GM18951 (cell line): ENCODE measurements around the gene XPA.
"Not testable (repeated sequence)": the region's sequence is repeated elsewhere in the genome, so short reads cannot be mapped to it uniquely, and the experiment has no call there.

Source experiments
- POLR2A ChIP-seq: IDR thresholded peaks from 4 replicates; pipeline ENCODE4 v1.6.1; 2011; ENCODE audit warnings: mild to moderate bottlenecking; ENCODE audit not compliant: insufficient read length, insufficient read depth; ENCODE audit errors: extremely low read depth
- in situ Hi-C: fragments of 300-500 bp; cut with MboI; formaldehyde crosslinking; loops from one replicate; pipeline ENCODE4 v1.12.0; 2022; ENCODE audit warnings: low sequenced_read_pairs, mixed read lengths, inconsistent platforms; ENCODE audit not compliant: unreplicated experiment

XPA gene

DNA sequence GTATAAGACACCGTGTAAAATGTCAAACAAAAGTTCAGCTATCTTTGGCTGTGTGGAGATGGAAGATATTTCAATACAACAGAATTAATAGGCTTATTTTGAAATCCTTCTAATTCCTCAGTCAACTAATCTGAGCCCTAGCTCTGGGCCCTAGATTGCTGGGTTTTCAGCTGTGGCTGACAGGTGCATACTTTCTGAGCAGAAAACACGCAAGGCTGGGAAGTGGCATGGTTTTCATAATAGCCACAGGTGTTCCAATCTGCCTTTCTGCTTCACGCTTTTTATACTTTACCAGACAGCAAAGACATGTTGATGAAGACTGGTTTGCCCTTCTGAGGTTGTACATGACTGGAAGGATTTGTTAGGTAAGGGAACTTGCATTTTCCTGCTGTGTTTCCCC, 20.7 kb upstream of the XPA start:
- in situ Hi-C loops: no loop called here

DNA sequence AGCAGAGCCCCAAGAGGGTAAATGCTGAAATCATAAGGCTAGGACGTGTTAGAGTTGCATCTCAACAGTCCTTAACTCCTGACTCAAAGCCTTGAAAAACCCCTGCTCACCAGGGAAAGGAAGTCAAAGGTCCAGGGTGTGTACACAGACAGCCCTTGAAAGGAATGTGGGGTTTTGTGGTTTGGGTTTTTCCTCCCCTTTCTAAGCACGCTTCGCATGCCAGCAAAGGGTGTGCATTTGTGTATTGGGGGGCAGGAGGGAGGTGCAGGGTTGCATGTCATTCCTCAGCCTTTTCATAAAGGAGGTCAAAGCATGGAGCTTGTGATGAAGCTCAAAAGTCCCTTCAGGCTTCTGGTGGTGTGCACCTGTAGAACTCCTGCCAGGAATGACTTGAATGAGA, 17.3 kb upstream of the XPA start:
- in situ Hi-C loops: no loop called here
- TF ChIP-seq POLR2A: no peak

More for the DNA sequence above, 20.7 kb upstream of the XPA start:
- no peak for TF ChIP-seq POLR2A

DNA sequence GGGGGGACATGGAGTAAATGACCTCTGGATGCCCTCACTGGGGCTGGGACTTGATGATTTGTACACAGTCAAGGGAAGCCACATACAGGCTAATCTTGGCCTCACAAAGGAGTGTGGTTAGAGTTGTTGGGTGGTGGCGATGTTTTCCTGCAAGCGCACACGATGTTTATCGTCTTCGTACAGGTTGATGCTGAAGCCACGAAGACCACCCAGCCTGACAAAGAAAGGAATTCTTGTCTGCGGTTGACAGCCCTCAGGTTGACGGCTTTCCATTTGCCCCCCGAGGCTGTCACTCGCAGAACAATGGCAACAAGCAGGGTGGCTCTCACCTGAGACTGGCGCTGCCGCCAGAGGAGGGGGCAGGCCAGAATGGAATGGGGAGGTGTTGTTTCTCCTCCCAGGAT, 14.1 kb upstream of the XPA start:
- in situ Hi-C loops: no loop called here
- TF ChIP-seq POLR2A: no peak

DNA sequence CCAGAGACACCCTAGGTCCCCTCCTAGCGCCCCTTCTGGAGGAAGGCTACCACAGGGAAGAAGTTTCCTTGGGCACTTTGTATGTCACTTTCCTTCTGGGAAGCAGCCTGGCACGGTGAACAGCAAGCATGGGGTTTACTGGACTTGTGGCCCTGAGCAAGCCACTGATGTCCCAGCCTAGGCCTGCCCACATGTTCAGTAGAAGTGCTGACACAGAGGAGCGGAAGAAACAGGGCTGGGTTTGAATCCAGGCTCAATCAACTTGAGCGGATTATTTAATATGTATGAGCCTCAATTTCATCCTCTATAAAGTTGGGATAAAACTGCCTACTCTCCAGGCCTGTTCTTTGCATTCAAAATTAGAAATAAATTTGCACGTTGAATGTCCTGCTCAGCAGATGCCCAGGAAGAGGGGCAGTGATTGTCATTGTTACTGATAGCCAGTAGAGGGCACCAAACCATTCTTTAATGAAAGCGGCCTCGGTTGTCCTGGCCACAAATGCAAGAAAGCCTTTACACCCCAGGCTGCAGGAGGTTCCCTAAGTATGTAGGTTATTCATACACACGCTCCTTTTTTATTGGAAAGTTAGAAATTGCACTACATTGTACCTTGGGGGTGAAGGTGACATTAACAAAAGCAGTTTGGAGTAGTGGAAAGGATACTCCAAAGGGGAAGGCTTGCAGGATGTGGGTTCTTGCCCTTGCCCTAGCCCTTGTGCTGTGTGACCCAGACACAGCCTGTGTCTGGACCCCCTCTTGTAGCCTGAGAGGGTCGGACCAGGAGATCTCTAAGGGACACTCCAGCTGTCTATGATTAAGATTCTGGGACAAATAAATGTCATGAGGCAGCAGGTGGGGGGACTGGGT, 13.4 kb upstream of the XPA start:
- in situ Hi-C loops: no loop called here
- TF ChIP-seq POLR2A: no peak

DNA sequence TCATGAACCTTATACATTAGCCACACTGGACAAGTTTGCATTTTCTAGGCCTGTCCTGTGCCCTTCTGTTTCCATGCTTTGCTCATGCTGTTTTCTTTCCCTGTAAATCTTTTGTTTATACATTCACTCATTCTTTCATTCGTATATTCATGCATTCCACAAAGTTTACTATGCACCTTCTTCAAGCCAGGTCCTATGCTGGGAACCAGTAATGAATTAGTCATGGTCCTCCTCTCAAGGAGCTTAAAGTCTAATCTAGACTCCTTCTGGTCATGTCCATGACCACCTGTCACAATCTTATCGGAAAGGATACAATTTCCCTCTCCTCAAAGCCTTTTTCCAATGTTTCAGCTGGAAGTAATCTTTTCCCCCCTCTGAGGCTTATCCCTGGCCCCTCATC, 9.1 kb upstream of the XPA start:
- no peak for TF ChIP-seq POLR2A
- in situ Hi-C loops: loop anchor here (10.0 kb wide), 1 partner anchor 189 kb away; no protein-coding TSS in a partner anchor

DNA sequence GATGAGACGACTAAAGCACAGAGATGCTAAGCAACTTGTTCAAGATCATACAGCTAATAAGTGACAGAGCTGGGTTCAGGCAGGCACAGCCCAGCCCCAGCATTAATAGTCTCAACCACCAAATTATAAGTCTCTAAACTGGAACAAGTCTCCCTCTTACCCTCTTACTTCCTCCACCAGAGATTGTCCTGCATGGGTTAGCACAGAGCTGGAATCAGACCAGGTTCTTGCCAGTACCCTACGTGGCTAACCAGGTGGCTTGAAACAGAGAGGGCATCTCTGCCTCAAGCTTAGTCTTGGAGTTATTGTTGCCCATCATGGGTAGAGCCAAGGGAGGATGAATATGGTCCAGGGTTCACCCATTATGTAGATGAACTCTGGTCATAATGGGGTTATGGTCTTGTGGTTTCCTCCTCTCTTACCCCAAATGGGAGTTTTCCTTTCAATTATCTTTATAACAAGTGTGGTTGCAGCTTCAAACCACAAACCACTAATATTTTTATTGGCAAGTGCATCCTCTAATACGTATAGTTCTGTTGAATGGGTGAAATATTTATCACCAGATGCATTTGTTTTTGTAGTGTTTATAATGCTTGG, 8.3 kb upstream of the XPA start:
- in situ Hi-C loops: loop anchor here (10.0 kb wide), 1 partner anchor 189 kb away; no protein-coding TSS in a partner anchor

DNA sequence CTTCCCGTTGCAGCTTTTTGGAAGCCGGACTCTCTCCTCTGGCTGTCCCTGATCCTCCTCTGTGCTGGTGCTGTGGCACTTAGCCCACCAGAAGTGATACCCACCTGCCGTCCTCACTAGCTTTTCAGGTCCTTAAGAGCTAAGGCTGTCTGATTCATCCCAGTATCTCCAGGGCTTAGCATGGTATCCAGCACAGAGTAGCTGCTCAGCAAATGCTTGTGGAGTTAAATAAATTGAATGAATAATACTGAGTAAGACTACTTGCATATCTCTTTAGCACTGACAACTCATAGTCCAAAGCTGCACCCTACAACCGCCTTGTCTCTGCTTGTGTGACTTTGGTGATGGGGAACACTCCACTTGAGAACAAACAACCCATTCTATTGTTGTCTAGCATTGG, 7.7 kb upstream of the XPA start:
- no peak for TF ChIP-seq POLR2A
- in situ Hi-C loops: loop anchor here (10.0 kb wide), 1 partner anchor 190 kb away; no protein-coding TSS in a partner anchor

More for the DNA sequence above, 8.3 kb upstream of the XPA start:
- TF ChIP-seq POLR2A: no peak

DNA sequence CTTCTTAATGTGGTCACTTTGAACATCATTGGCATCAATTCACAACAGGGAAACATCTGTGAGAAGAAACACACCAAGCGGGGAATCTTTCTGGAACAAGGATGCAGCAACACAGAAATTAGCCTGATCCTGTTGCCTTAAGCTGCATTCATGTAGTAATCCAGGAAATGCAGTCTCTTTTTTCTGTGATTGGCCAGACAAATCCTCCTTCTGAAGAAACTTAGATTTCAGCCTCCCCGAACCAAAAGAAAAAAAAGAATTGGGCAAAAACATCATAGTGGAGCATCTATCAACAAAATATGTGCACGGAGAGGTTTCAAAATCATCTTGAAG, 7.2 kb upstream of the XPA start:
- in situ Hi-C loops: loop anchor here (10.0 kb wide), 1 partner anchor 190 kb away; no protein-coding TSS in a partner anchor

DNA sequence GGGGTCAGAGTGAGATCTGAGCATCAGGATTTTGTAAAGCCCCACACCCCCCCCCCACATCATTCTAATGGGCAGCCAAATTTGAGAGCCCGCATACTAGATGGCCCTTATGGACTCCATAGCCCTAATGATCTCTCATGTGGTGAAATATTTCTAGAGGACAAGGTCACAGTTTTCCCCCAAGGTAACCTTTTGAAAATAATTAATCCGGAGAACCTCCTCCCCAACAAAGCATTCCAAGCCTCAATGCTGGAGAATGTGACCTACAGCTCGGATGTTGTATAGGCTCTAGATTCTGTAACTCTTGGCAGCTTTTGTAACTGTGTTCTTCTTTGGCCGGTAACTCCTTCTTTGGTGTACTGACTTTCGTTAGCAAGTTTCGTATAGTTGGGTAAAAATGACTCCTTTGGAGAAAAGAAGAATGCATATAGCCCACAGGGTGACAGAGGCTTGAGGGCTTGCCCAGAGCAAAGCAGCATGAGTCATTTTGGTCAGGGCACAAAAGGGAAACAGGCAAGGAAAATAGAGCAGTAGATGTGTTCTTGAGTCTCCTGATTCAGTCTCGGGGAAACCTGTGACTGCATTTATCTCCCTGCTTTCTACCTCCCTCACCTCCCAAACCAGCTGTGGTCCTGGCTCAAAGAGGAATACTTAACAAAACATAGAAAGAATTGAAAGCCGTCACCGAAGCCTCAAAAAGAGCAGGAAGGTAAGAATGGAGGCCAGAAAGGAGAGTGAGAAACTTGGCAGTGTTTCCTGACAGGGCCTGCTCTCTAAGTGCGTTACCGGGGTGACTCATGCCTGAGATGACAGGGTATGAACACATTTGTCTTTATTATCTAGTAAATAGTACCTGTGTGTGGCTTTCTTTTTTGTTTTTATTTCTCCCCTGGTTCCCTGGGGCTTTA, 6.6 kb upstream of the XPA start:
- in situ Hi-C loops: loop anchor here (10.0 kb wide), 1 partner anchor 191 kb away; no protein-coding TSS in a partner anchor
- TF ChIP-seq POLR2A: no peak

More for the DNA sequence above, 7.2 kb upstream of the XPA start:
- TF ChIP-seq POLR2A: no peak

DNA sequence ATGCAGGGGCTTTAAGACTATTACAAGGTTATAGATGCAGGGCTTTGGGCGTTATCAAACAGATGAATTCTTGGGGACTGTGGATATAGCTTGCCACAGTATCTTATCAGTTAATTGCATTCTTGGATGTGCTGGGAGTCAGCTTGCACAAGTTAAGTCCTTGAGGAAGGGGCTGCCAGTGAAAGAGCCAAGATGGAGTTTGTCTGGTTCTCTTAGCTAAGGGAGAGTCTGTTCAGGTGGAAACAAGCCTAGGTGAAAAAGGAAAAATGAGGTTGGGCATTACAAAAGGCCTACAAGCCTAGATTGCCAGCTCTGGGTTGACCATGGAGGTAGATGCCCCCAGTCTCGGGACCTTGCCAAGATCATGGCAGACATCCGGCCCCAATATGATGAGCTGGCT, 2.7 kb upstream of the XPA start:
- in situ Hi-C loops: loop anchor here (10.0 kb wide), 1 partner anchor 195 kb away; no protein-coding TSS in a partner anchor

DNA sequence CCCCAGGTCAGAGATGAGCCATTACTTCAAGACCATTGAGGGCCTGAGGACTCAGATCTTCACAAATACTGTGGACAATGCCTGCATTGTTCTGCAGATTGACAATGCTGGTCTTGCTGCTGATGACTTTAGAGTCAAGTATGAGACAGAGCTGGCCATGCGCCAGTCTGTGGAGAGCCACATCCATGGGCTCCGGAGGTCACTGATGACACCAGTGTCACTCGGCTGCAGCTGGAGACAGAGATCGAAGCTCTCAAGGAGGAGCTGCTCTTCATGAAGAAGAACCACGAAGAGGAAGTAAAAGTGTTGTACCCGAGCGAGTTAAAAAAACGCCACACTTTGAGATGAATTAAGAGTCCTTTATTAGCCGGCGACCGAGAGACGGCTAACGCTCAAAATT, 2.1 kb upstream of the XPA start:
- in situ Hi-C loops: not testable (repeated sequence)

DNA sequence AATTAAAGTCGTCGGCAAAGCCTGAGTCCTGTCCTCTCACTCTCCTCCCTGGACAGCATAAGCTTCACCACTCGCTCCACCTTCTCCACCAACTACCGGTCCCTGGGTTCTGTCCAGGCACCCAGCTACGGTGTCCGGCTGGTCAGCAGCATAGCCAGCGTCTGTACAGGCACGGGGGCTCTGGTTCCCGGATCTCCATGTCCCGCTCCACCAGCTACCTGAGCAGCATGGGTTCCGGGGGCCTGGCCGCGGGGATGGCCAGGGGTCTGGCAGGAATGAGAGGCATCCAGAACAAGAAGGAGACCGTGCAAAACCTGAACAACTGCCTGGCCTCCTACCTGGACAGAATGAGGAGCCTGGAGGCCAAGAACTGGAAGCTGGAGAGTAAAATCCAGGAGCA, 1.7 kb upstream of the XPA start:
- no peak for TF ChIP-seq POLR2A
- in situ Hi-C loops: no loop called here

DNA sequence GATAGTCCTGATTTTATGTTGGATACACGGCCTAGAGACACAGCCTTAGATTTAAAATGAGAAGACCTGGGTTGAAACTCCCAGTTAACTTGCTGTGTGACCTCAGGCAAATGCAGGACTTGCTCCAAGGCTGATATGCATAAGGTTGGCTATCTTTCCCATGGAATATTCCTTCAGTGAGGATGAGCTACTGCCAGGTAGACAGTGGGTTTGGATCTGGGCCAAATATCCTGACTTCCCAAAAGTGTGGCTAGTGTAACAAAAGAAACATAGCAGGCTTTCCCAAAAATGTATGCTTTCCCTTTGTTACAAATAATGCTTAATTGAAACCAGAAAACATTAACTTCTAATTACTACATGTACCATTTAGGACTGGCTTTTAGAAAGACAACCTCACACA, 697 bp upstream of the XPA start:
- TF ChIP-seq POLR2A: no peak
- in situ Hi-C loops: no loop called here

DNA sequence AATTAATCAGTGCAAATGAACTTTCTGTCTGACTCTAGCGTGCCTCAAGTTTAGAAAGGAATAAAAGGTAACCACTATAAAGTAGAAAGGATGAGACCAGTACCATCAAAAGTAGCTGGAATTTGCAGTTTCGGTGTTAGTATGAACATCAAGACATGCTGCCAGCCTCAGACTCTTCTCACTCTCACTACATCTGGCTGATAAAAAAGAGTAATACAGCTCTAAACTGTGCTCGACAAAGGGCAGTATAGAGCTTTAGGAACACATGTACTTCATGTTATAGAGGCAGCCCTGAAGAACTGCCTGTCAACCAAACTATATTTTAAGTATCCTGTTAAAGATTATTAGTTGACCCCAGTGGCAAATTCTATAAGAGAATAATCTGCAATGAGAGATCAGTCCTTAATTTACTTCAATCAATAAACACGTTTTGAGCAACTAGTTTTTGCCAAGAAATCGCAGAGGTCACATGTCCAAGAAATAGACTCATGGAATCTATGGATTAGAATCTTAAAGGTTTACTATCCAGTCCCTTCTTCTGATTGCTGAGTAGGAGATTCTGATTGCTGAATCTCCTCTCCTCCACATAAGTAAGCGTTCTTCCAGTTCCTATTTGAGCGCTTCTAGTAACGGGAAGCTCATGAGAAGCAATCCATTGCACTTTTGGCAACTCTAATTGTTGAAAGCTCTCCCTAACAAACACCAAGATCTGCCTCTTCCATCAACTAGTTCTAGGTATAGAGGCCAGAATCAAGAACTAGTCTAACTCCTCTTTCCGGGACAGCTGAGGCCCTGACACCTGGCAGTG, 941 bp downstream of the XPA start:
- no peak for TF ChIP-seq POLR2A
- in situ Hi-C loops: no loop called here
